K562 (cell line): Measurements from ENCODE around the gene CDH1. TPM values are rescaled to one million over a fixed set of nuclear protein-coding genes. Genes with fewer than 3 reads are reported as not detected.

Source experiments
- ATAC-seq: fragments of 200-7000 bp; cut with Tn5 transposase; 3 replicates; pipeline ENCODE4 v1.9.1; 2020; ENCODE audit warnings: moderate library complexity
- BruUV-seq: library from RNA; stranded (reverse); fragments of 400-500 nt; replicated peaks from 2 replicates; lab custom pipeline; 2021; lab: Mats Ljungman, UMichigan
- CTCF ChIA-PET: fragments of 300-600 bp; formaldehyde crosslinking; extraction: SDS; loops from one replicate; lab custom pipeline; 2021; ENCODE audit warnings: low intra/inter-chr PET ratio; lab: Yijun Ruan, JAX
- POLR2A ChIA-PET: fragments of 300-600, 350-650 bp; sonication (Branson Sonifier 250); formaldehyde crosslinking; extraction: SDS; loops from one replicate; lab custom pipeline; 2021; ENCODE audit warnings: antibody characterized with exemption, inconsistent platforms; lab: Yijun Ruan, JAX
- DNase-seq, 4 experiments: peaks; one replicate each; pipeline versions ENCODE4 v3.0.0 to v3.0.0-alpha.2; 2011 to 2018; ENCODE audit warnings: low spot score in 3 of 4, mixed read lengths in 3 of 4; ENCODE audit errors: extremely low read depth in 1 of 4
- FAIRE-seq: peaks from 2 replicates; lab custom pipeline; 2011; peaks lifted over from hg19 to GRCh38; lab: Jason Lieb, UNC
- H2AFZ ChIP-seq: 2 replicates; pipeline ENCODE4 v1.6.0; 2011; ENCODE audit warnings: low read depth, low read length, control low read depth, inconsistent platforms
- H3K27ac ChIP-seq: fragments of 200-600 bp; 3 replicates; pipeline ENCODE4 v1.8.0; 2011; ENCODE audit warnings: low read depth, mild to moderate bottlenecking, control low read depth, inconsistent platforms, low read length, moderate library complexity, mixed read lengths; ENCODE audit errors: extremely low read depth
- H3K27me3 ChIP-seq, 2 experiments: fragments of 300-600 bp in 1 of 2; 2 replicates in 1 of 2; 3 replicates in 1 of 2; pipeline versions ENCODE4 v1.6.0 to v1.8.0; 2011; ENCODE audit warnings: inconsistent platforms in 2 of 2, low read length in 2 of 2, mild to moderate bottlenecking in 1 of 2, mixed read lengths in 1 of 2, moderate library complexity in 1 of 2; ENCODE audit not compliant: control insufficient read depth in 2 of 2, insufficient read depth in 2 of 2
- H3K36me3 ChIP-seq: fragments of 300-600 bp; 3 replicates; pipeline ENCODE4 v1.8.0; 2011; ENCODE audit warnings: mild to moderate bottlenecking, low read length, inconsistent platforms; ENCODE audit not compliant: control insufficient read depth, insufficient read depth
- H3K4me1 ChIP-seq, 2 experiments: fragments of 200-600 bp in 1 of 2; replicated peaks in 1 of 2; 2 replicates in 1 of 2; 3 replicates in 1 of 2; pipeline versions ENCODE4 v1.5.1 to v1.8.0; 2011; ENCODE audit warnings: inconsistent platforms in 2 of 2, low read length in 2 of 2, mild to moderate bottlenecking in 1 of 2, mixed read lengths in 1 of 2, moderate library complexity in 1 of 2; ENCODE audit not compliant: control insufficient read depth in 2 of 2, insufficient read depth in 2 of 2
- H3K4me2 ChIP-seq: 2 replicates; pipeline ENCODE4 v1.6.1; 2011; ENCODE audit warnings: low read length, control low read depth, inconsistent platforms, mixed read lengths; ENCODE audit not compliant: insufficient read depth
- H3K4me3 ChIP-seq: fragments of 200-600 bp; sonication (generic), shearing (Covaris generic); 2 replicates; pipeline ENCODE4 v1.5.1; 2016; ENCODE audit warnings: control low read depth, inconsistent platforms
- H3K79me2 ChIP-seq: fragments of 200-600 bp; 3 replicates; pipeline ENCODE4 v1.8.0; 2011; ENCODE audit warnings: low read length, inconsistent platforms; ENCODE audit not compliant: control insufficient read depth, insufficient read depth
- H3K9ac ChIP-seq, 2 experiments: 2 replicates each; pipeline versions ENCODE4 v1.6.0 to v1.6.1; 2011; ENCODE audit warnings: low read depth in 2 of 2, low read length in 2 of 2, control low read depth in 1 of 2, inconsistent platforms in 1 of 2, mild to moderate bottlenecking in 1 of 2, mixed read lengths in 1 of 2; ENCODE audit not compliant: insufficient read depth in 1 of 2
- H3K9me1 ChIP-seq: one replicate; pipeline ENCODE4 v1.6.0; 2011; ENCODE audit warnings: inconsistent platforms, mild to moderate bottlenecking, low read length, moderate library complexity; ENCODE audit not compliant: control insufficient read depth, insufficient read depth
- H3K9me3 ChIP-seq: replicated peaks from 2 replicates; pipeline ENCODE4 v1.5.1; 2011; ENCODE audit warnings: low read depth, low read length, inconsistent platforms; ENCODE audit not compliant: control insufficient read depth, insufficient read depth
- H4K20me1 ChIP-seq: replicated peaks from 2 replicates; pipeline ENCODE4 v1.6.1; 2011; ENCODE audit warnings: low read length, inconsistent platforms, mixed read lengths; ENCODE audit not compliant: control insufficient read depth, insufficient read depth
- CBFA2T3 ChIP-seq: fragments of 450-650 bp; IDR thresholded peaks from 2 replicates; pipeline ENCODE4 v1.6.1; 2017
- CXXC5 ChIP-seq: fragments of 250-450 bp; sonication (Bioruptor Pico); IDR thresholded peaks from 2 replicates; pipeline ENCODE4 v1.8.0; 2022; ENCODE audit warnings: inconsistent platforms, mild to moderate bottlenecking, moderate library complexity
- FIP1L1 ChIP-seq: fragments of 200-400 bp; formaldehyde crosslinking; IDR thresholded peaks from 2 replicates; pipeline ENCODE4 v1.6.1; 2018; ENCODE audit warnings: mild to moderate bottlenecking, low read depth, low read length; ENCODE audit not compliant: poor library complexity, severe bottlenecking
- ZNF764 ChIP-seq: fragments of 250-450 bp; sonication (Bioruptor Pico); IDR thresholded peaks from 2 replicates; pipeline ENCODE4 v1.4.0; 2020; ENCODE audit warnings: low read depth, mild to moderate bottlenecking, moderate library complexity
- WGBS: fragments of 100-300 bp; shearing (Covaris generic); methylation state at CpG from one replicate; pipeline ENCODE4 v1.1.6; 2016; ENCODE audit warnings: low coverage, mixed read lengths; ENCODE audit not compliant: insufficient coverage; ENCODE audit errors: missing lambda C conversion rate; 5-methylcytosine and 5-hydroxymethylcytosine counted together
- in situ Hi-C: fragments of 300-500 bp; cut with MboI; formaldehyde crosslinking; loops from 4 replicates; pipeline ENCODE4 v1.15.0; 2018; ENCODE audit warnings: inconsistent platforms, mixed read lengths
- intact Hi-C: fragments of 100-400 bp; cut with micrococcal nuclease; formaldehyde crosslinking; loops from 2 replicates; pipeline ENCODE4 v1.14.2; 2022
- polyA plus RNA-seq, 8 experiments: library from polyadenylated mRNA; depleted of rRNA in 4 of 8; stranded (reverse) in 5 of 8; unstranded in 3 of 8; fragments of >200 nt; fragmentation: Nextera tagmentation in 2 of 8; fragmentation: Illumina TruSeq in 1 of 8; extraction: Ambion mirVana in 2 of 8; extraction: Trizol in 1 of 8; gene quantifications; 2 replicates each; pipeline versions ENCODE4 v1.2.1 to v1.2.3, GENCODE V29; 2011 to 2014; ENCODE audit warnings: inconsistent platforms in 1 of 8, missing spikeins in 1 of 8
- total RNA-seq, 7 experiments: library from RNA; depleted of rRNA in 6 of 7; stranded (reverse); fragments of >200 nt in 6 of 7; fragmentation: Illumina TruSeq in 2 of 7; extraction: Trizol in 2 of 7; gene quantifications; 2 replicates each; pipeline versions ENCODE4 v1.2.1 to v1.2.3, GENCODE V29; 2011 to 2021; ENCODE audit warnings: low replicate concordance in 1 of 7
- TF ChIP-seq, protein P1 (sequence below): sonication (generic); formaldehyde crosslinking; IDR thresholded peaks from 2 replicates; pipeline ENCODE4 v1.8.1; 2022; ENCODE audit warnings: missing genetic modification reagents

CDH1 gene
- total and polyA plus RNA-seq, 9 of the 15 experiments (the other 6 are each of a cell fraction or from before 2014, with no cell fraction given): 0.01 to 0.69 TPM; not detected in 7

GRCh38 chr16:68700831-68701230, 36.3 kb upstream of the CDH1 start:
- intact Hi-C loops: loop anchor here (10.0 kb wide), 1 partner anchor 424 kb away; no protein-coding TSS in a partner anchor
- ChIA-PET POLR2A (interaction anchor here (0.6 to 1.1 kb wide), 3 partner anchors 132 to 646 kb away, joined by 3 read pairs; no protein-coding TSS in a partner anchor), CTCF (interaction anchor here (0.7 kb wide), 1 partner anchor 99 kb away, joined by 4 read pairs; no protein-coding TSS in a partner anchor)

More at GRCh38 chr16:68700831-68701230, 36.3 kb upstream of the CDH1 start:
- no peaks in the 10 kb centered on the region for H3K9me1 ChIP-seq
- in situ Hi-C loops: loop anchor here (10.0 kb wide), 1 partner anchor 414 kb away; no protein-coding TSS in a partner anchor
- H3K79me2 ChIP-seq: no peaks in the 10 kb centered on the region
- H3K4me3 ChIP-seq: no peak overlapping the region
- no peak for FAIRE-seq
- no peaks in the 10 kb centered on the region for H3K36me3 ChIP-seq
- peaks cover 31 to 51% of the 10 kb centered on the region in 2 experiments for H3K27me3 ChIP-seq
- H3K27ac ChIP-seq: no peak overlapping the region
- no peak for ATAC-seq
- DNase-seq: no peak
- no peak overlapping the region for H3K4me2 ChIP-seq
- 0% methylated on average over 4 of the region's 5 CpGs for WGBS
- H4K20me1 ChIP-seq: no peaks in the 10 kb centered on the region; the same call in 1 of the 2 replicates
- H3K9me3 ChIP-seq: no peaks in the 10 kb centered on the region
- no peak overlapping the region for H3K9ac ChIP-seq
- BruUV-seq: no TSS peak
- no peak for TF ChIP-seq CXXC5 (CRISPR knock-in tag)
- TF ChIP-seq, protein P1, sequence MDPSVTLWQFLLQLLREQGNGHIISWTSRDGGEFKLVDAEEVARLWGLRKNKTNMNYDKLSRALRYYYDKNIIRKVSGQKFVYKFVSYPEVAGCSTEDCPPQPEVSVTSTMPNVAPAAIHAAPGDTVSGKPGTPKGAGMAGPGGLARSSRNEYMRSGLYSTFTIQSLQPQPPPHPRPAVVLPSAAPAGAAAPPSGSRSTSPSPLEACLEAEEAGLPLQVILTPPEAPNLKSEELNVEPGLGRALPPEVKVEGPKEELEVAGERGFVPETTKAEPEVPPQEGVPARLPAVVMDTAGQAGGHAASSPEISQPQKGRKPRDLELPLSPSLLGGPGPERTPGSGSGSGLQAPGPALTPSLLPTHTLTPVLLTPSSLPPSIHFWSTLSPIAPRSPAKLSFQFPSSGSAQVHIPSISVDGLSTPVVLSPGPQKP (CRISPR knock-in tag): no peak
- TF ChIP-seq ZNF764 (CRISPR knock-in tag): no peak
- TF ChIP-seq CBFA2T3: peak; percentile 42
- TF ChIP-seq FIP1L1: no peak
- H3K4me1 ChIP-seq: peaks cover 5 to 6% of the 10 kb centered on the region in 2 experiments; a peak in 2 of 5 replicates
- no peak overlapping the region for H2AFZ ChIP-seq
